Smooth muscle cell (in vitro differentiated cells): ENCODE measurements around the gene TAC3. TPM values are rescaled to one million over a fixed set of nuclear protein-coding genes. Genes with fewer than 3 reads are reported as not detected.

Source experiments
- DNase-seq: peaks from one replicate; lab custom pipeline; 2025; ENCODE audit not compliant: unreplicated experiment; lab: John Stamatoyannopoulos, UW
- H2AFZ ChIP-seq: fragments of 200-600 bp; sonication (generic); 2 replicates; pipeline ENCODE4 v1.6.0; 2016; ENCODE audit warnings: antibody characterized with exemption, low read depth, mild to moderate bottlenecking
- H3F3A ChIP-seq: fragments of 200-600 bp; sonication (generic); 2 replicates; pipeline ENCODE4 v1.6.0; 2017; ENCODE audit warnings: antibody characterized with exemption, low read depth
- H3K27ac ChIP-seq: fragments of 200-600 bp; sonication (generic); 2 replicates; pipeline ENCODE4 v1.5.1; 2016; ENCODE audit warnings: low read depth, mild to moderate bottlenecking
- H3K27me3 ChIP-seq: fragments of 200-600 bp; sonication (generic); 2 replicates; pipeline ENCODE4 v1.6.1; 2016; ENCODE audit warnings: low read depth, mild to moderate bottlenecking
- H3K36me3 ChIP-seq: fragments of 200-600 bp; sonication (generic); 2 replicates; pipeline ENCODE4 v1.5.1; 2016; ENCODE audit warnings: low read depth
- H3K4me1 ChIP-seq: fragments of 200-600 bp; sonication (generic); 2 replicates; pipeline ENCODE4 v1.5.1; 2016; ENCODE audit warnings: low read depth
- H3K4me2 ChIP-seq: fragments of 200-600 bp; sonication (generic); 2 replicates; pipeline ENCODE4 v1.6.0; 2016; ENCODE audit warnings: mild to moderate bottlenecking
- H3K4me3 ChIP-seq: fragments of 200-600 bp; sonication (generic); 2 replicates; pipeline ENCODE4 v1.5.1; 2016; ENCODE audit warnings: mild to moderate bottlenecking
- H3K79me2 ChIP-seq: fragments of 200-600 bp; sonication (generic); 2 replicates; pipeline ENCODE4 v1.6.0; 2016; ENCODE audit warnings: low read depth, mild to moderate bottlenecking
- H3K9ac ChIP-seq: fragments of 200-600 bp; sonication (generic); 2 replicates; pipeline ENCODE4 v1.6.0; 2016; ENCODE audit warnings: low read depth
- H3K9me3 ChIP-seq: fragments of 200-600 bp; sonication (generic); replicated peaks from 2 replicates; pipeline ENCODE4 v1.5.1; 2016; ENCODE audit warnings: low read depth
- H4K20me1 ChIP-seq: fragments of 200-600 bp; sonication (generic); 2 replicates; pipeline ENCODE4 v1.6.0; 2016; ENCODE audit warnings: low read depth
- CTCF ChIP-seq: fragments of 200-600 bp; sonication (generic); IDR thresholded peaks from 2 replicates; pipeline ENCODE4 v1.5.1; 2017; ENCODE audit warnings: borderline replicate concordance, mild to moderate bottlenecking, antibody characterized with exemption; ENCODE audit not compliant: insufficient read depth, poor library complexity, severe bottlenecking
- WGBS: methylation state at CpG from one replicate; pipeline ENCODE4 v1.1.7; 2016; ENCODE audit warnings: low lambda C conversion rate; 5-methylcytosine and 5-hydroxymethylcytosine counted together
- polyA plus RNA-seq: library from polyadenylated mRNA; unstranded; fragments of >200 nt; fragmentation: Nextera tagmentation; extraction: Ambion mirVana; gene quantifications from 2 replicates; pipeline ENCODE4 v1.2.1, GENCODE V29; 2016
- total RNA-seq: library from RNA; depleted of rRNA; stranded (reverse); fragments of >200 nt; gene quantifications from 2 replicates; pipeline ENCODE4 v1.2.3, GENCODE V29; 2014

The TAC3 gene
- total and polyA plus RNA-seq, 2 experiments from 2014 or later = 1.7 to 6.3 TPM

GRCh38 chr12:57044468-57044867 lies 28.1 kb upstream of the TAC3 start:
- no peak for DNase-seq

GRCh38 chr12:57042695-57043094 lies 26.4 kb upstream of the TAC3 start:
- no peak overlapping the region for H3K4me2 ChIP-seq
- peaks cover 13% of the 10 kb centered on the region for H3K27me3 ChIP-seq
- no peak overlapping the region for H3K27ac ChIP-seq
- H3K9me3 ChIP-seq = no peaks in the 10 kb centered on the region
- no peak for DNase-seq
- no peak overlapping the region for H3K9ac ChIP-seq
- H3K36me3 ChIP-seq = no peaks in the 10 kb centered on the region
- H3K4me1 ChIP-seq = no peaks in the 10 kb centered on the region
- H3K4me3 ChIP-seq = no peak overlapping the region
- H3F3A ChIP-seq = peaks cover 6% of the 10 kb centered on the region
- no peak overlapping the region for H2AFZ ChIP-seq
- H4K20me1 ChIP-seq = no peaks in the 10 kb centered on the region
- H3K79me2 ChIP-seq = no peaks in the 10 kb centered on the region
- no peak for TF ChIP-seq CTCF
- WGBS = 93% methylated on average over 2 of the region's 2 CpGs

More at GRCh38 chr12:57044468-57044867, 28.1 kb upstream of the TAC3 start:
- no peak overlapping the region for H3K9ac ChIP-seq
- no peaks in the 10 kb centered on the region for H3K36me3 ChIP-seq
- no peak for TF ChIP-seq CTCF
- H4K20me1 ChIP-seq = no peaks in the 10 kb centered on the region
- no peak overlapping the region for H2AFZ ChIP-seq
- H3F3A ChIP-seq = peaks cover 6% of the 10 kb centered on the region
- H3K4me2 ChIP-seq = peak overlapping the region; percentile 28
- H3K27ac ChIP-seq = peak overlapping the region; percentile 61
- no peaks in the 10 kb centered on the region for H3K79me2 ChIP-seq
- H3K4me3 ChIP-seq = no peak overlapping the region
- H3K4me1 ChIP-seq = no peaks in the 10 kb centered on the region
- no peaks in the 10 kb centered on the region for H3K9me3 ChIP-seq
- H3K27me3 ChIP-seq = peaks cover 13% of the 10 kb centered on the region
- WGBS = 45% methylated on average over 6 of the region's 6 CpGs

- H3K79me2 ChIP-seq = no peaks in the 10 kb centered on the region
- H3K27ac ChIP-seq = no peak overlapping the region
- whole genome bisulfite sequencing = 98% methylated on average over 2 of the region's 2 CpGs
- H3F3A ChIP-seq = peaks cover 6% of the 10 kb centered on the region
- H3K4me3 ChIP-seq = no peak overlapping the region
- H3K4me2 ChIP-seq = no peak overlapping the region
- no peak for TF ChIP-seq CTCF
- H3K9ac ChIP-seq = no peak overlapping the region
- no peak overlapping the region for H2AFZ ChIP-seq
- H3K27me3 ChIP-seq = peaks cover 13% of the 10 kb centered on the region
- H3K36me3 ChIP-seq = no peaks in the 10 kb centered on the region
- no peaks in the 10 kb centered on the region for H3K9me3 ChIP-seq
- H4K20me1 ChIP-seq = no peaks in the 10 kb centered on the region
- no peak for DNase-seq
- no peaks in the 10 kb centered on the region for H3K4me1 ChIP-seq
These were observed 24.4 kb upstream of the TAC3 start for GRCh38 chr12:57040750-57041149.

- Histone ChIP-seq H4K20me1 (no peaks in the 10 kb centered on the region), H3K4me3 (no peak overlapping the region), H3K9me3 (no peaks in the 10 kb centered on the region), H3K9ac (no peak overlapping the region), H3K36me3 (no peaks in the 10 kb centered on the region), H2AFZ (no peak overlapping the region), H3K27me3 (peaks cover 13% of the 10 kb centered on the region), H3K4me1 (no peaks in the 10 kb centered on the region), H3K4me2 (no peak overlapping the region), H3F3A (peaks cover 6% of the 10 kb centered on the region), H3K27ac (no peak overlapping the region), H3K79me2 (no peaks in the 10 kb centered on the region)
- TF ChIP-seq CTCF = no peak
- no peak for DNase-seq
- WGBS = 93% methylated on average over 4 of the region's 4 CpGs
These were observed 23.9 kb upstream of the TAC3 start for GRCh38 chr12:57040211-57040610.
